HG02981 (cell line): ENCODE data around the gene ADAMTS12.
A peak's percentile ranks its signal among the peaks of the same experiment; 100 is the strongest.
"Not testable (repeated sequence)": the region's sequence is repeated elsewhere in the genome, so short reads cannot be mapped to it uniquely, and the experiment has no call there.

Source experiments
- ATAC-seq: cut with Tn5 transposase; IDR thresholded peaks from one replicate; pipeline ENCODE4 v1.9.1; 2021; ENCODE audit warnings: mild to moderate bottlenecking, moderate library complexity; ENCODE audit not compliant: unreplicated experiment

Gene ADAMTS12

GRCh38 chr5:33891788-33892619 lies at the start of gene ADAMTS12:
TSS of gene ADAMTS12 (minus strand) at chr5:33891990. CDS start at chr5:33891856, 134 bp downstream.
- no peak for ATAC-seq

GRCh38 chr5:33941090-33941489 lies 49.3 kb upstream of the ADAMTS12 start:
- ATAC-seq, result no peak

- ATAC-seq, result no peak
These were observed 47.9 kb upstream of the ADAMTS12 start for GRCh38 chr5:33939556-33940262.

GRCh38 chr5:33938881-33939280 lies 47.1 kb upstream of the ADAMTS12 start:
- no peak for ATAC-seq

- no peak for ATAC-seq
These were observed 46.7 kb upstream of the ADAMTS12 start for GRCh38 chr5:33938507-33938796.

- no peak for ATAC-seq
These were observed 46.1 kb upstream of the ADAMTS12 start for GRCh38 chr5:33937707-33938506.

- ATAC-seq, result no peak
These were observed 45.4 kb upstream of the ADAMTS12 start for GRCh38 chr5:33937017-33937706.

- no peak for ATAC-seq
These were observed 44.7 kb upstream of the ADAMTS12 start, which contains the start of gene RXFP3 for GRCh38 chr5:33936381-33937016. TSS of gene RXFP3 (plus strand) at chr5:33936386. CDS start at chr5:33936741, 355 bp downstream.

- ATAC-seq, result no peak
These were observed 44.2 kb upstream of the ADAMTS12 start for GRCh38 chr5:33936004-33936380.

GRCh38 chr5:33934176-33934575 lies 42.4 kb upstream of the ADAMTS12 start:
- ATAC-seq, result peak; percentile 9

GRCh38 chr5:33933723-33934169 lies 42.0 kb upstream of the ADAMTS12 start:
- ATAC-seq, result peak; percentile 75

GRCh38 chr5:33931136-33931535 lies 39.3 kb upstream of the ADAMTS12 start:
- no peak for ATAC-seq

- ATAC-seq, result no peak
These were observed 38.3 kb upstream of the ADAMTS12 start for GRCh38 chr5:33929925-33930690.

GRCh38 chr5:33928283-33928682 lies 36.5 kb upstream of the ADAMTS12 start:
- ATAC-seq, result no peak

- no peak for ATAC-seq
These were observed 35.9 kb upstream of the ADAMTS12 start for GRCh38 chr5:33927685-33928084.

- no peak for ATAC-seq
These were observed 33.5 kb upstream of the ADAMTS12 start for GRCh38 chr5:33925278-33925677.

- ATAC-seq, result no peak
These were observed 29.2 kb upstream of the ADAMTS12 start for GRCh38 chr5:33921002-33921401.

GRCh38 chr5:33914844-33915243 lies 23.1 kb upstream of the ADAMTS12 start:
- not testable (repeated sequence) for ATAC-seq

- ATAC-seq, result not testable (repeated sequence)
These were observed 14.5 kb upstream of the ADAMTS12 start for GRCh38 chr5:33906248-33906647.

GRCh38 chr5:33905381-33905780 lies 13.6 kb upstream of the ADAMTS12 start:
- no peak for ATAC-seq
